Spleen (tissue), 11 donors: Measurements from ENCODE around the gene STAT4. TPM values are rescaled to one million over a fixed set of nuclear protein-coding genes. Genes with fewer than 3 reads are reported as not detected.

Source experiments
- DNase-seq: peaks from one replicate; pipeline ENCODE4 v3.0.0-alpha.2; 2020
- H3K27ac ChIP-seq, 8 donors: fragments of 200-600 bp; sonication (generic) in 7 of 8; 1 replicate in 4 of 8; 2 replicates in 4 of 8; pipeline versions ENCODE4 v1.5.0 to v1.8.0; 2016 to 2021; ENCODE audit warnings: inconsistent platforms in 4 of 8, mild to moderate bottlenecking in 4 of 8, moderate library complexity in 1 of 8
- H3K27me3 ChIP-seq, 7 donors: fragments of 200-600 bp; sonication (generic) in 6 of 7; replicated peaks in 1 of 7; 1 replicate in 4 of 7; 2 replicates in 3 of 7; pipeline versions ENCODE4 v1.5.0 to v1.8.0; 2016 to 2021; ENCODE audit warnings: inconsistent platforms in 3 of 7, mild to moderate bottlenecking in 1 of 7
- H3K36me3 ChIP-seq, 6 donors: fragments of 200-600 bp; sonication (generic) in 5 of 6; 1 replicate in 4 of 6; 2 replicates in 2 of 6; pipeline versions ENCODE4 v1.5.0 to v1.8.0; 2016 to 2021; ENCODE audit warnings: inconsistent platforms in 2 of 6
- H3K4me1 ChIP-seq, 6 donors: fragments of 200-600 bp; sonication (generic) in 5 of 6; 1 replicate in 3 of 6; 2 replicates in 3 of 6; pipeline versions ENCODE4 v1.5.0 to v1.8.0; 2016 to 2021; ENCODE audit warnings: inconsistent platforms in 3 of 6
- H3K4me3 ChIP-seq, 8 donors: fragments of 200-600 bp; sonication (generic) in 7 of 8; 1 replicate in 4 of 8; 2 replicates in 4 of 8; pipeline versions ENCODE4 v1.5.0 to v1.8.0; 2016 to 2021; ENCODE audit warnings: inconsistent platforms in 4 of 8, mild to moderate bottlenecking in 4 of 8, moderate library complexity in 2 of 8
- H3K9me3 ChIP-seq, 8 donors: fragments of 200-600 bp; sonication (generic) in 7 of 8; 1 replicate in 4 of 8; 2 replicates in 4 of 8; pipeline versions ENCODE4 v1.5.0 to v1.8.0; 2016 to 2021; ENCODE audit warnings: inconsistent platforms in 4 of 8
- POLR2A ChIP-seq, 3 donors: fragments of 450-650 bp; IDR thresholded peaks; one replicate each; pipeline ENCODE4 v1.5.1; 2017; ENCODE audit warnings: antibody characterized with exemption in 3 of 3, mild to moderate bottlenecking in 1 of 3
- POLR2AphosphoS5 ChIP-seq, 3 donors: sonication (generic); formaldehyde crosslinking; IDR thresholded peaks; one replicate each; pipeline ENCODE4 v1.5.1; 2017; ENCODE audit warnings: antibody characterized with exemption in 3 of 3
- WGBS, 5 donors: extraction: QIAGEN DNeasy Blood & Tissue Kit in 3 of 5; methylation state at CpG; one replicate each; pipeline versions ENCODE4 v1.1.5 to v1.1.7; 2013 to 2018; 5-methylcytosine and 5-hydroxymethylcytosine counted together
- intact Hi-C: fragments of 100-400 bp; cut with DNase I; formaldehyde crosslinking; loops from one replicate; pipeline ENCODE4 v1.15.0; 2023; ENCODE audit warnings: low total_unique reads
- polyA plus RNA-seq, 3 donors: library from polyadenylated mRNA; stranded (reverse); fragments of 200-250 nt; gene quantifications; one replicate each; pipeline ENCODE4 v1.2.1, GENCODE V29; 2013
- total RNA-seq, 7 donors: library from RNA; depleted of rRNA in 3 of 7; stranded (reverse); fragments of >200 nt in 3 of 7; fragmentation: NEBNext Ultra II Directional in 4 of 7; extraction: Animal tissue kit (Norgen Biotek cat#: 25700) in 4 of 7; gene quantifications; one replicate each; pipeline versions ENCODE4 v1.1.0 to v1.2.1, GENCODE V29; 2016 to 2021
- TF ChIP-seq, protein P1 (sequence below), 11 experiments: fragments of 200-600 bp in 7 of 11; fragments of 450-650 bp in 4 of 11; sonication (generic) in 4 of 11; IDR thresholded peaks in 8 of 11; conservative IDR thresholded peaks in 3 of 11; 1 replicate in 7 of 11; 2 replicates in 4 of 11; pipeline versions ENCODE4 v1.4.0 to v1.8.0; 2016 to 2021; ENCODE audit warnings: antibody characterized with exemption in 11 of 11, inconsistent platforms in 4 of 11, mild to moderate bottlenecking in 1 of 11
- donor health status: healthy with polysubstance abuse.
- donor health status: DM: no; HTN: no; CAD: no; lungs with moderate emphysema.
- donor health status: DM: no; HTN: no; CAD: no.
- donor health status: Bipolar disorder and iron deficiency.
- donor health status: healthy.
- donor health status: DM: no; HTN: no; CAD: no.
- donor health status: DM: yes; HTN: yes; CAD: no.

STAT4 gene
- total and polyA plus RNA-seq, 10 donors = 4.0 to 36.7 (median 25.6) TPM

DNA sequence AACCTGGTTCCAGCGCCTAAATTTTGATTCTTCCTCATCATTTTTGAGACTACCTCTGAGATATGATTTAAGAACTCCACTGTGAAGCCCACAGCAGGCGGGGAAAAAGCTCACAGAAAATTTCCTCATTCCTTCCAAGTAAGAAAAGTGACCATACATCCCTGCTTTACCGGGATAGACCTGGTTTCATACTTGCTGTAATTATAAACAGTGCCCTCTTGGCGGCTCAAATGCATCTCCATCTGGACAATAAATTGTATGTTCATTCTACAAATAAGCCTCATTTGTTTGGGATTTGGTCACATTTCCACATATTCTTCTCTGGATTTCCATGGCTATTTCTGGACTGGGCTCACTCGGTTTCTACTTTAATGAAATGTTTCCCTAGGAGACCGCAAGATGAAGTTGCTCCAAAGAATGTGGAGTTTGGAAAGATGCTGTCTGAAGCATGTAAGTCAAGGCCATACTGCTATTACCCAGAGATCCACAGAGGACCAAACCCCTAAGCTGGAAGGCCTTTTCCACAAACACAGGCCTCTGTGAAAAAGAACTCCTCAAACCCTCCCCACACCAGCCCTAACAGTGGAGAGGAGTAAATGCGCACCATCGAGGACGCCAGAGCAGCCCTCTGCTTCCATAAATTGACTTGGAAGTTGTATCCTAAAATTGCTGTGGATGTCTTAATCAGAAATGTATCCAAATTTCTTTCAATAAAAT, 150.7 kb downstream of the STAT4 start:
- no peak for TF ChIP-seq POLR2A (IDR thresholded peaks at IDR 0.05)
- TF ChIP-seq POLR2AphosphoS5 (IDR thresholded peaks at IDR 0.05) = no peak
- TF ChIP-seq, protein P1, sequence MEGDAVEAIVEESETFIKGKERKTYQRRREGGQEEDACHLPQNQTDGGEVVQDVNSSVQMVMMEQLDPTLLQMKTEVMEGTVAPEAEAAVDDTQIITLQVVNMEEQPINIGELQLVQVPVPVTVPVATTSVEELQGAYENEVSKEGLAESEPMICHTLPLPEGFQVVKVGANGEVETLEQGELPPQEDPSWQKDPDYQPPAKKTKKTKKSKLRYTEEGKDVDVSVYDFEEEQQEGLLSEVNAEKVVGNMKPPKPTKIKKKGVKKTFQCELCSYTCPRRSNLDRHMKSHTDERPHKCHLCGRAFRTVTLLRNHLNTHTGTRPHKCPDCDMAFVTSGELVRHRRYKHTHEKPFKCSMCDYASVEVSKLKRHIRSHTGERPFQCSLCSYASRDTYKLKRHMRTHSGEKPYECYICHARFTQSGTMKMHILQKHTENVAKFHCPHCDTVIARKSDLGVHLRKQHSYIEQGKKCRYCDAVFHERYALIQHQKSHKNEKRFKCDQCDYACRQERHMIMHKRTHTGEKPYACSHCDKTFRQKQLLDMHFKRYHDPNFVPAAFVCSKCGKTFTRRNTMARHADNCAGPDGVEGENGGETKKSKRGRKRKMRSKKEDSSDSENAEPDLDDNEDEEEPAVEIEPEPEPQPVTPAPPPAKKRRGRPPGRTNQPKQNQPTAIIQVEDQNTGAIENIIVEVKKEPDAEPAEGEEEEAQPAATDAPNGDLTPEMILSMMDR (IDR thresholded peaks at IDR 0.05 in 8 of 11, conservative IDR thresholded peaks at IDR 0.05 in 3 of 11) = no peak
- DNase-seq = no peak
- WGBS, 5 donors = 90 to 94% (median 93%) methylated on average over 9 of the region's 9 CpGs
- H3K9me3 ChIP-seq = peaks cover 0 to 10% (median 6%) of the 10 kb centered on the region in 8 donors
- H3K4me3 ChIP-seq = no peak overlapping the region
- H3K4me1 ChIP-seq = peaks cover 0 to 29% (median 2%) of the 10 kb centered on the region in 6 donors
- intact Hi-C loops = no loop called here
- H3K36me3 ChIP-seq = peaks cover 13 to 100% (median 100%) of the 10 kb centered on the region in 6 donors
- H3K27me3 ChIP-seq = no peaks in the 10 kb centered on the region
- peak overlapping the region in 1 of 8 donors; percentile 34 for H3K27ac ChIP-seq

DNA sequence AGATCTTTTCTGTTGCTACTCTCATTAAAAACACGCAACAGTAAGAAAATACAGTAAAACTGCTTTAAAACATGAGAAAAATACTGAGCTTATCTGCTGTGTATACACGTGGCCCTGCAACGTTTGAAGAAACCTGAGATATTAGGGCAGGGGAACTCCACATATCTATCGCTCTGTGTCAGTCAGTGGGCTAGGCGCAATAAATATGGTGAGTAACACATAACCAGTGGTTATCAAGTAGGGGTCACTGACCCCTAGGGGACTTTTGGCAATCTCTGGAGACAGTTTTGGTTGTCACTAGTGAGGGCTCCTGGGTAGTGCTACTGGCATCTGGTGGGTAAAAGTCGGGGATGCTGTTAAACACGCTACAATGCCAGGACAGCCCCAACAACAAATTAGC, 151.7 kb downstream of the STAT4 start:
- Histone ChIP-seq H3K36me3 (peaks cover 13 to 100% (median 100%) of the 10 kb centered on the region in 6 donors), H3K27ac (peak overlapping the region in 1 of 8 donors; percentile 34), H3K27me3 (no peaks in the 10 kb centered on the region), H3K4me3 (no peak overlapping the region), H3K4me1 (peaks cover 0 to 25% (median 2%) of the 10 kb centered on the region in 6 donors), H3K9me3 (peaks cover 0 to 7% (median 3%) of the 10 kb centered on the region in 8 donors)
- 81 to 91% (median 85%) methylated on average over 7 of the region's 7 CpGs for WGBS, 5 donors
- DNase-seq = no peak
- intact Hi-C loops = no loop called here
- no peak for TF ChIP-seq POLR2AphosphoS5 (IDR thresholded peaks at IDR 0.05)
- no peak for TF ChIP-seq POLR2A (IDR thresholded peaks at IDR 0.05)
- TF ChIP-seq, protein P1 (IDR thresholded peaks at IDR 0.05 in 8 of 11, conservative IDR thresholded peaks at IDR 0.05 in 3 of 11) = no peak

DNA sequence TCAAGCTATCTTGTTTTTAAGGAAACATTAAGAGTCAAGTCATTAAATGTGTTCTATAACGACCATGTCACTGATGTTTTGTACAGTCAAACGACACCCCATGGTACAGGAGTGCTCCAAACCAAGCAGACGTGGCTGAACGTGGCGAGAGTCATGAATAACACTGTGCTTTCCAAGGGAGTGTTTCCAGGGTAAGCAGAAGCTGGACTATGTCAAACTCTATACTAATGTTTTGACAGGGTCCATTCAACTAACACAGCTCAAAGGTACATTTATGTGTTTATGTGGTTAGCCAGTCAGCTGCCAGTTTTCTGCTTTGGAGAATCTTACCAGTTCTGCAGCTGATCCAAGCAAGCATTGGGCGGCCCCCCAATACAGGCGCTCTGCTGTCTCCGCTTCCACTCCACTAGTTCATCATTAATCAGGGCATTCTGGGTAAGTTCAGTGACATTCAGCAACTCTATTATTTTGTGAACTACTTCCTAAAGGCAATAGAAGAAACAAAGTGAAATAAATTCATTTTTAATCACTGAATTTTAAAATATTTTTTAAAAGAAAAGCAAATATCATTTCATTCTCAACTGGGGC, 153.2 kb downstream of the STAT4 start:
- Histone ChIP-seq H3K27ac (peak overlapping the region in 3 of 8 donors; percentile 42 to 59 (median 42)), H3K9me3 (no peaks in the 10 kb centered on the region), H3K4me3 (no peak overlapping the region), H3K4me1 (peaks cover 0 to 28% (median 2%) of the 10 kb centered on the region in 6 donors), H3K36me3 (peaks cover 17 to 100% (median 100%) of the 10 kb centered on the region in 6 donors), H3K27me3 (no peaks in the 10 kb centered on the region)
- 84 to 95% (median 92%) methylated on average over 8 of the region's 8 CpGs for WGBS, 5 donors
- TF ChIP-seq, protein P1 (IDR thresholded peaks at IDR 0.05 in 8 of 11, conservative IDR thresholded peaks at IDR 0.05 in 3 of 11) = no peak
- TF ChIP-seq POLR2AphosphoS5 (IDR thresholded peaks at IDR 0.05) = no peak
- intact Hi-C loops = no loop called here
- DNase-seq = no peak

DNA sequence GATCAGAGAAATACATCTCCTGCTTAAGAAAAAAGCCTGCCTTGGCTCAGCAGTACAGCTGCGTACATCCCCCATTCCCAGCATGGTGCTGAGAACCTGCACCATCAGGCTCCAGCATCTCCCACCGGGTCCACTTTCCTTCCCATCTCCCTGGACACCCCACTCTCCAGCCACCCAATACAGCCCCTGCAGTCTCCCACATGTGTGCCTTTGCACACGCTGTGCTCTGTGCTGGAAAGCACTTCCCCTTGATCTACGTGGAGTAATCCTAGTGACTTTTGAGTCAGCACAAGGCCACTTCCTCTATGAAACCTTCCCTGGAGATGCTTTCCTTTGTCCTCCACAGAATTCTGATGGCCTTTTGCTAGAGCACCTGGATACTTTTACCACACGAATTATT, 153.8 kb downstream of the STAT4 start:
- no peak overlapping the region for H3K4me3 ChIP-seq
- no peak for DNase-seq
- peak overlapping the region in 5 of 8 donors; percentile 7 to 59 (median 42) for H3K27ac ChIP-seq
- peaks cover 17 to 100% (median 99%) of the 10 kb centered on the region in 6 donors for H3K36me3 ChIP-seq
- no peaks in the 10 kb centered on the region for H3K27me3 ChIP-seq
- TF ChIP-seq POLR2AphosphoS5 (IDR thresholded peaks at IDR 0.05) = peak in 1 of 3 donors; percentile 27
- TF ChIP-seq, protein P1 (IDR thresholded peaks at IDR 0.05 in 8 of 11, conservative IDR thresholded peaks at IDR 0.05 in 3 of 11) = no peak
- intact Hi-C loops = no loop called here
- H3K4me1 ChIP-seq = peaks cover 0 to 21% (median 2%) of the 10 kb centered on the region in 6 donors
- H3K9me3 ChIP-seq = no peaks in the 10 kb centered on the region
- 58 to 76% (median 69%) methylated on average over 5 of the region's 5 CpGs for WGBS, 5 donors
